ENCODE measurements around the gene WASHC2A.
"Not testable (repeated sequence)": the region's sequence is repeated elsewhere in the genome, so short reads cannot be mapped to it uniquely, and the experiment has no call there.

WASHC2A gene

DNA sequence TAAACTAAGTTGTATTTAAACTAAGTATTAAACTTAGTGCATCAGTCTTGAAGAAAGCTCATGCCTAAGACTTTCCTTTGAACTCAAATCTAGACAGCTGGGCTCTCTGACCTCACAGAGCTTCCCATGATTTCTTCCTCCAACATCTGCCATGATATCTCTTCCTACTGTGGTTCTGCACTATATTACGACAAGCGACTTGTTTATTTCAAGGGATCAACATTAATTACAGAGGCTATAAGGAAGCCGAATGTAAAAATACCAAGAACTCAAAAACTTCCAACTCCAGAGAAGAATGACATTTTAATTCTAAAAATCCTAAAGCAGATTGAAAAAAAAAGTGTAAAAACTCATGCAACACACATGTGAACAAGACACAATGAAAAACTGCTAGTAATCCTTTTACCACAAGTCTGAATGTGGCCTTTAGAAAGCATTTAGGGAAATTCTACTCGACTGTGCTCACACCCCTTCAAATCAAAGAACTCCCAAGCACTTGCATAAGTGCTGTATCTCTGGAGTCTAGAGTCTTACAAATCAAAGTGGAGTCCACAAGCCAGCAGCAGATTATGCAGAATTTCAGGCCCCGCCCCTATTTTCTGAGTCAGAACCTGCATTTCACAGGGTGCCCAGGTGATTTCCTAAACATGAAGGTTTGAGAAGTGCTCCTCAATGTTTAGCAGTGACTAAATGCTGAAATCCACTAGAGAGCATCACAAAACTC lies 22.7 kb upstream of the WASHC2A start:
- ChIA-PET POLR2A (no interaction called here), CTCF (no interaction called here)
- no peak for DNase-seq (ENCODE audit: low read depth, low spot score)
- no peak for TF ChIP-seq CTCF (IDR thresholded peaks at IDR 0.05; ENCODE audit: insufficient read depth, low read length, missing control alignments)
- no peak overlapping the region for H3K4me3 ChIP-seq (ENCODE audit: low read depth, low read length)

DNA sequence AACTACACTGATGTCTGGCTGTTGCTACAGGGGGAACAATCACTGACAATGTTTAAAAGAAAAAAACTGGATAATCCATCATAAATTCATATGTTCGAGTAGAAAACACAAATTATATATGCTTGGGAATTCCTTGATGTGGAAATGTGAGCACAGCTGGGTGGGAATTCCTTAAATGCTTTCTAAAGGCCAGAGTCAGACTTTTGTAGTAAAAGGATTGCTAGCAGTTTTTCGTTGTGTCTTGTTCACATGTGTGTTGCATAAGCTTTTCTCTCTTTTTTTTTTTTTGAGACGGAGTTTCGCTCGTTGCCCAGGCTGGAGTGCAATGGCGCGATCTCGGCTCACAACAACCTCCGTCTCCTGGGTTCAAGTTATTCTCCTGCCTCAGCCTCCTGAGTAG lies 21.3 kb upstream of the WASHC2A start:
- CTCF ChIA-PET; POLR2A ChIA-PET; H3K4me3 ChIP-seq (ENCODE audit: low read depth, low read length): not testable (repeated sequence)
- peak; percentile 59 for DNase-seq (ENCODE audit: low read depth, low spot score)

- POLR2A ChIA-PET; H3K4me3 ChIP-seq (ENCODE audit: low read depth, low read length); CTCF ChIA-PET; DNase-seq (ENCODE audit: low read depth, low spot score): not testable (repeated sequence)
These were observed 20.2 kb upstream of the WASHC2A start for GRCh38 chr10:50047594-50047993.

DNA sequence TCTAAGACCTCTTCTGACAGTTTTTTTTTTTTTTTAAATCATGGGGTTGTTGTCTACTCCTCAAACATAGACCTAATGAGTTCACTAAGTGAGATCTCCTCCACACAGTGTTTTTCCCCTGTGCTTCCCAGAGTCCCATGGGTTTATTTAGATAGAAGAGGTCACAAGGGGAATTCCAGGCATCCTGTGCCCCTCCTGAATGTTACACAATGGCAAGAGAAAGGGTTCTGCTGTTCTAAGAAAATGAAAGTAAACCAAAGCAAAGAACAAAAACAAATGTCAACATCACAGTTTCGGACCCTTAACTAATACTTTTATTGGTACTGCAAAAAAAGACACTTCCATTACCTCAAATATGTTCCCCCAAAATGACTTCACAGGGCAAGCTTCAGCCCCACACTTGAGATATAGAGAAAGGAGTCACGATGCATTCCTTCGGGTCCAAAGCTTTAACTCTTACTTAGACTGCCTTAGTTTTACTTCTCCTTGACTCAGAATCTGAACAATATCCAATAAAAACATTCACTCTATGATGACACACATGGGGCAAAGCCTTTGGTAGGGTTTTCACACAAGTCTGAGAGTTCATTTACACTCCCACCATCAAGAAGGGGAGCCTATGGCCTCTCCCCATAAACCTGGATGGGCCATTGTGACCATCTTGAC lies 15.6 kb upstream of the WASHC2A start:
- DNase-seq (ENCODE audit: low read depth, low spot score); POLR2A ChIA-PET; H3K4me3 ChIP-seq (ENCODE audit: low read depth, low read length); CTCF ChIA-PET: not testable (repeated sequence)

GRCh38 chr10:50052778-50053376 lies 14.9 kb upstream of the WASHC2A start:
- H3K4me3 ChIP-seq (ENCODE audit: low read depth, low read length); DNase-seq (ENCODE audit: low read depth, low spot score); CTCF ChIA-PET; POLR2A ChIA-PET: not testable (repeated sequence)

- H3K4me3 ChIP-seq (ENCODE audit: low read depth, low read length); DNase-seq (ENCODE audit: low read depth, low spot score); CTCF ChIA-PET; POLR2A ChIA-PET: not testable (repeated sequence)
These were observed 12.1 kb upstream of the WASHC2A start for GRCh38 chr10:50055494-50056292.

- DNase-seq (ENCODE audit: low read depth, low spot score); POLR2A ChIA-PET; CTCF ChIA-PET; H3K4me3 ChIP-seq (ENCODE audit: low read depth, low read length): not testable (repeated sequence)
These were observed 11.1 kb upstream of the WASHC2A start for GRCh38 chr10:50056654-50057053.

- DNase-seq (ENCODE audit: low read depth, low spot score); H3K4me3 ChIP-seq (ENCODE audit: low read depth, low read length); POLR2A ChIA-PET; CTCF ChIA-PET: not testable (repeated sequence)
These were observed 9.0 kb upstream of the WASHC2A start for GRCh38 chr10:50058727-50059126.

GRCh38 chr10:50059946-50060345 lies 7.8 kb upstream of the WASHC2A start:
- POLR2A ChIA-PET; DNase-seq (ENCODE audit: low read depth, low spot score); H3K4me3 ChIP-seq (ENCODE audit: low read depth, low read length); CTCF ChIA-PET: not testable (repeated sequence)

DNA sequence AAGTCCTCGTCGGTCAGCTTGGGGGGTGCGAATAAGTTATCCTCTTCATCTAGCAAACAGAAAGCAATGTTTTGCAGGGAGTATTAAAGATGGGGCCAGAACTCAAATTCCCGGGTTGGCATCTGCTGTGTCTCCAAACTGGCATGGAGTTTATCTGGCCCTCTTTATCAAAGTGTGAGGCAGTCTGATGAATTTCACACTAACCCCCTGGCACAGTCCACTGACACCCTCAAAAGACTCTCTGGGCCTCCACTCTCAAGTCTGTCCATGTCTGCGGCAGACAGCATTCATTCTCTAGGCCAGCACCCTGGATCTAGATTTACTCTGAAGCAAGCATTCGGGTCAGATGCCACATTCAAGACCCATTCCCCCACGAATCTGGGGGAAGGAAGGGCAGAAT lies 6.2 kb upstream of the WASHC2A start:
- CTCF ChIA-PET; POLR2A ChIA-PET; DNase-seq (ENCODE audit: low read depth, low spot score); H3K4me3 ChIP-seq (ENCODE audit: low read depth, low read length): not testable (repeated sequence)

DNA sequence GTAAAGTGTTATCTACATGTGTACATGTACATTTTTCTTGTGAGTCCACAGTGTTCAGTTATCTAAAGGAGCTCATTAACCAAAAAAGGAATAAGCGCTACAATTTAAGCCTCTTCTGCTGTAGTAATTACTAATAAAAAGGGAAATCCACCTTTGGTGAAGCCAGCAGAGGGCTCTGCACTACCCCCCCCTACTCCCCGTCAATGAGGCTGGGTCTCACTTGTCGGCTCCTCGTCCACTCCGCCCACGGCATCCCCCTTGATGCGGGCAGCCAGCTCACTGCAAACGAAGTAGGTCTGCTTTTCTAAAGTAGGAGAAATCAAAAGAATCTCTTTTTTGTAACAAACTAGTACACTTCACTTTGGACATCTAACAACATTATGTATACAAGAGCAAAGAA lies 4.7 kb upstream of the WASHC2A start:
- no peak for DNase-seq (ENCODE audit: low read depth, low spot score)
- ChIA-PET CTCF (no interaction called here), POLR2A (no interaction called here)
- TF ChIP-seq CTCF (IDR thresholded peaks at IDR 0.05; ENCODE audit: insufficient read depth, low read length, missing control alignments): no peak
- H3K4me3 ChIP-seq (ENCODE audit: low read depth, low read length): no peak overlapping the region

- H3K4me3 ChIP-seq (ENCODE audit: low read depth, low read length): peak overlapping the region; percentile 56
- CTCF ChIA-PET; POLR2A ChIA-PET; DNase-seq (ENCODE audit: low read depth, low spot score): not testable (repeated sequence)
These were observed 552 bp downstream of the WASHC2A start for GRCh38 chr10:50068352-50068659.

- DNase-seq (ENCODE audit: low read depth, low spot score); POLR2A ChIA-PET; CTCF ChIA-PET; H3K4me3 ChIP-seq (ENCODE audit: low read depth, low read length): not testable (repeated sequence)
These were observed 7.4 kb downstream of the WASHC2A start for GRCh38 chr10:50075139-50075538.

- H3K4me3 ChIP-seq (ENCODE audit: low read depth, low read length); CTCF ChIA-PET; POLR2A ChIA-PET; DNase-seq (ENCODE audit: low read depth, low spot score): not testable (repeated sequence)
These were observed 7.8 kb downstream of the WASHC2A start for GRCh38 chr10:50075544-50075943.
